HG03432 (cell line): Measurements from ENCODE around the gene STK33.

Experiments used
- ATAC-seq: cut with Tn5 transposase; IDR thresholded peaks from one replicate; pipeline ENCODE4 v1.9.1; 2021; ENCODE audit warnings: mild to moderate bottlenecking, moderate library complexity; ENCODE audit not compliant: unreplicated experiment

Gene STK33

GRCh38 chr11:8604078-8604723 lies 10.2 kb upstream of the STK33 start:
- ATAC-seq, result peak; percentile 72

- no peak for ATAC-seq
These were observed 9.7 kb upstream of the STK33 start for GRCh38 chr11:8603696-8604077.

- no peak for ATAC-seq
These were observed 7.5 kb upstream of the STK33 start for GRCh38 chr11:8601376-8602133.

- no peak for ATAC-seq
These were observed 4.5 kb upstream of the STK33 start for GRCh38 chr11:8598506-8598905.

GRCh38 chr11:8597182-8597581 lies 3.2 kb upstream of the STK33 start:
- no peak for ATAC-seq

GRCh38 chr11:8596504-8597046 lies 2.5 kb upstream of the STK33 start:
- ATAC-seq, result no peak

- ATAC-seq, result peak; percentile 12
These were observed 573 bp downstream of the STK33 start for GRCh38 chr11:8593455-8593854.

GRCh38 chr11:8587915-8588314 lies 6.1 kb downstream of the STK33 start:
- no peak for ATAC-seq

- ATAC-seq, result no peak
These were observed 7.2 kb downstream of the STK33 start for GRCh38 chr11:8586805-8587204.

GRCh38 chr11:8586184-8586583 lies 7.8 kb downstream of the STK33 start:
- ATAC-seq, result no peak

- peak; percentile 66 for ATAC-seq
These were observed 9.5 kb downstream of the STK33 start for GRCh38 chr11:8584511-8584910.

GRCh38 chr11:8584082-8584481 lies 9.9 kb downstream of the STK33 start:
- peak; percentile 8 for ATAC-seq

GRCh38 chr11:8581300-8581699 lies 12.7 kb downstream of the STK33 start:
- ATAC-seq, result no peak

GRCh38 chr11:8577791-8578581 lies 16.0 kb downstream of the STK33 start:
- no peak for ATAC-seq

- ATAC-seq, result no peak
These were observed 19.2 kb downstream of the STK33 start for GRCh38 chr11:8574798-8575197.

GRCh38 chr11:8573777-8574176 lies 20.3 kb downstream of the STK33 start:
- no peak for ATAC-seq

GRCh38 chr11:8567602-8568198 lies 26.3 kb downstream of the STK33 start:
- ATAC-seq, result peak; percentile 70

- peak; percentile 48 for ATAC-seq
These were observed 27.3 kb downstream of the STK33 start for GRCh38 chr11:8566613-8567210.

- ATAC-seq, result no peak
These were observed 29.5 kb downstream of the STK33 start for GRCh38 chr11:8564526-8564925.

- ATAC-seq, result no peak
These were observed 32.6 kb downstream of the STK33 start for GRCh38 chr11:8561461-8561860.

GRCh38 chr11:8558436-8558835 lies 35.6 kb downstream of the STK33 start:
- ATAC-seq, result no peak
